Gastroesophageal sphincter (tissue), 3 donors: ENCODE measurements around the gene ALK.

Experiments used
- EP300 ChIP-seq: sonication (generic); formaldehyde crosslinking; IDR thresholded peaks from one replicate; pipeline ENCODE4 v1.6.1; 2017; ENCODE audit warnings: antibody characterized with exemption, mild to moderate bottlenecking
- POLR2A ChIP-seq, 2 donors: fragments of 450-650 bp; IDR thresholded peaks; one replicate each; pipeline ENCODE4 v1.6.1; 2017; ENCODE audit warnings: antibody characterized with exemption in 2 of 2, mild to moderate bottlenecking in 2 of 2, moderate library complexity in 1 of 2
- POLR2AphosphoS5 ChIP-seq: sonication (generic); formaldehyde crosslinking; IDR thresholded peaks from one replicate; pipeline ENCODE4 v1.6.1; 2017; ENCODE audit warnings: antibody characterized with exemption
- TF ChIP-seq, protein P1 (sequence below), 4 experiments: fragments of 200-600 bp in 2 of 4; fragments of 450-650 bp in 2 of 4; sonication (generic) in 1 of 4; IDR thresholded peaks; one replicate each; pipeline ENCODE4 v1.5.1; 2017 to 2019; ENCODE audit warnings: antibody characterized with exemption in 4 of 4, mild to moderate bottlenecking in 2 of 4, moderate library complexity in 2 of 4

DNA sequence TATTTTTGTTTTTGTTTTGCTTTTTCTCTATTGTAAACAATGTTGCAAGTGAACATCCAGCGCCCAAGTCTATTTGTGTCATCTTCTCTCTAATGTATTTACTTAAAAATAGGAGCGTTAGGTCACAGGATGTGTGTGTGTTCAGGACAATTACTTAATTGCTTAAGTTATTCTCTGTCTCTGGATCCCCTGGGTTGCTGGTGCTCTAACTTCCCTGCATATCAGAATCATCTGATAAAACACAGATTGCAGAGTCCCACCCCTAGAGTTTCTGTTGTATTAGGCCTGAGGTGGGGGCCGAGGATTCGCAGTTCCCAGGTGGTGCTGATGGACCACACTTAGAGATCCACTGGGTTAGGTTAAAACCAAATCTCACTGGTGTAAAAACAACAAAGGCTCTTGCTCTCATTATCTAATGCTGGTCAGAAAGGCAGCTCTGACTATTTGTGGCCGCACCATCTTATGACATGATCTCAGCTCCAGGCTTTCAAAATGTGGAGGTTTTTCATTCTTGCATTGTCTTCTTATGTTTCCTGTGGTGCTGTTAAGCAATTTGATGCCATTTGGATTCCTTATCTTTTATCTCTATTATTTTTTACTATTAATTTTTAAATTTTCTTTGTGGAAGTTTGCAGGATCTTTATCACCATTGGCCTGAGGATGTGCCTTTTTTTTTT, 718.4 kb downstream of the ALK start:
- no peak for TF ChIP-seq EP300
- TF ChIP-seq, protein P1, sequence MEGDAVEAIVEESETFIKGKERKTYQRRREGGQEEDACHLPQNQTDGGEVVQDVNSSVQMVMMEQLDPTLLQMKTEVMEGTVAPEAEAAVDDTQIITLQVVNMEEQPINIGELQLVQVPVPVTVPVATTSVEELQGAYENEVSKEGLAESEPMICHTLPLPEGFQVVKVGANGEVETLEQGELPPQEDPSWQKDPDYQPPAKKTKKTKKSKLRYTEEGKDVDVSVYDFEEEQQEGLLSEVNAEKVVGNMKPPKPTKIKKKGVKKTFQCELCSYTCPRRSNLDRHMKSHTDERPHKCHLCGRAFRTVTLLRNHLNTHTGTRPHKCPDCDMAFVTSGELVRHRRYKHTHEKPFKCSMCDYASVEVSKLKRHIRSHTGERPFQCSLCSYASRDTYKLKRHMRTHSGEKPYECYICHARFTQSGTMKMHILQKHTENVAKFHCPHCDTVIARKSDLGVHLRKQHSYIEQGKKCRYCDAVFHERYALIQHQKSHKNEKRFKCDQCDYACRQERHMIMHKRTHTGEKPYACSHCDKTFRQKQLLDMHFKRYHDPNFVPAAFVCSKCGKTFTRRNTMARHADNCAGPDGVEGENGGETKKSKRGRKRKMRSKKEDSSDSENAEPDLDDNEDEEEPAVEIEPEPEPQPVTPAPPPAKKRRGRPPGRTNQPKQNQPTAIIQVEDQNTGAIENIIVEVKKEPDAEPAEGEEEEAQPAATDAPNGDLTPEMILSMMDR (IDR thresholded peaks at IDR 0.05): no peak
- TF ChIP-seq POLR2A (IDR thresholded peaks at IDR 0.05): no peak
- no peak for TF ChIP-seq POLR2AphosphoS5
